Fibroblast of skin of abdomen (primary cell): ENCODE results near the gene MYH9.
A peak's percentile ranks its signal among the peaks of the same experiment; 100 is the strongest.

ENCODE experiments used
- DNase-seq: peaks from one replicate; pipeline ENCODE4 v3.0.0-alpha.2; 2013

Gene MYH9

GRCh38 chr22:36344106-36344827, 43.5 kb downstream of the MYH9 start:
- DNase-seq: no peak

DNA sequence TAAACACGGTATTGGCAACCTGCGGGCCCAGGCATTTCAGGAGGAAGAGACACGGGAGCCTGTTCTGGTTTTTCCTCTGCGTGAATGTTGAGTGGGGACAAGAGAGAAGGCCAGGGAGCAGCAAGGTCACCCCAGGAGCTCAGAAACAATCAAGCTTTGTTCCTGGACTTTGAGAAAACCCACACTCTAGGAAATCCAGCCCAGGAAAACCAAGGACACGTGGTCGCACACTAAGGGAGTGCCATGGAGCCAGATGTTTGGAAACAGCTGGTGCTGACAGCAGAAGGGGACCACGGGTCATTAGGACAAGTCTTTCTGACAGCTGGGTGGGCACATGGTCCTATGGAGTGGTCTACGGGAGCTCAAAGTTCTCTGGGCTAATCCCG, 44.1 kb downstream of the MYH9 start:
- DNase-seq: no peak

- no peak for DNase-seq
These were observed 44.6 kb downstream of the MYH9 start for GRCh38 chr22:36343070-36343719.

GRCh38 chr22:36341640-36342041, 46.1 kb downstream of the MYH9 start:
- no peak for DNase-seq

GRCh38 chr22:36340621-36341020, 47.1 kb downstream of the MYH9 start:
- no peak for DNase-seq

GRCh38 chr22:36339171-36340065, 48.3 kb downstream of the MYH9 start:
- peak; percentile 84 for DNase-seq

DNA sequence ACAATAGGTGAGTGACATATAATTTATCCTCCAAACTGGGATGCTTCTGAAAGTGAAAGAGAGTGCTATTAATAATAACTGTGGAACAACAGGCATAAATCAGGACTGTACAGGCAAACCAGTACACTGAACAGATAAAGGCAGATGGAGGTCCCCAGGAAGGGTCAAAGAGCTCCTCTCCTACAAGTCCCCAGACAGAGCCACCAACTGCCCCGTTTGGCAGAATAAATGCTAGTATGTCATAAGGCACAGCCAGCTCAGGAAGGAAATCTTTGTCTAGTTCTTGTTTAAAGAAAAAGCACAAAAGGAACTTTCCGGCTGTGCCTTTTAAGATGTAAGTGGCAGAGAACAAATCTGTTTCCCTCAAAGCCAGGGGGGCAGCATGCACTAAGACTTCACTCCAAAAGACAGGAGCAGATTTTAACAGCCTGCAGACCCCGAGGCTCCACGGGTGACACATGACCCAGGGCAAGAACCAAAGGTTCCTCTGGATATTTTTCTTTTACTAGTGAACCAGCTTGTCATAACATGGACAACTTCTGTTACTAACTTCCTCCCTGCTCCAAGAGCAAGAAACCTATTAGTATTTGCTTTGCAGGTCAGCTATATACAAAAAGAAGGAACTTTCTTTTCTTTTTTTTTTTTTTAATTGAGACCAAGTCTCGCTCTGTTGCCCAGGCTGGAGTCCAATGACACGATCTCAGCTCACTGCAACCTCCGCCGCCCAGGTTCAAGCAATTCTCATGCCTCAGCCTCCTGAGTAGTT, 50.2 kb downstream of the MYH9 start:
- no peak for DNase-seq

DNA sequence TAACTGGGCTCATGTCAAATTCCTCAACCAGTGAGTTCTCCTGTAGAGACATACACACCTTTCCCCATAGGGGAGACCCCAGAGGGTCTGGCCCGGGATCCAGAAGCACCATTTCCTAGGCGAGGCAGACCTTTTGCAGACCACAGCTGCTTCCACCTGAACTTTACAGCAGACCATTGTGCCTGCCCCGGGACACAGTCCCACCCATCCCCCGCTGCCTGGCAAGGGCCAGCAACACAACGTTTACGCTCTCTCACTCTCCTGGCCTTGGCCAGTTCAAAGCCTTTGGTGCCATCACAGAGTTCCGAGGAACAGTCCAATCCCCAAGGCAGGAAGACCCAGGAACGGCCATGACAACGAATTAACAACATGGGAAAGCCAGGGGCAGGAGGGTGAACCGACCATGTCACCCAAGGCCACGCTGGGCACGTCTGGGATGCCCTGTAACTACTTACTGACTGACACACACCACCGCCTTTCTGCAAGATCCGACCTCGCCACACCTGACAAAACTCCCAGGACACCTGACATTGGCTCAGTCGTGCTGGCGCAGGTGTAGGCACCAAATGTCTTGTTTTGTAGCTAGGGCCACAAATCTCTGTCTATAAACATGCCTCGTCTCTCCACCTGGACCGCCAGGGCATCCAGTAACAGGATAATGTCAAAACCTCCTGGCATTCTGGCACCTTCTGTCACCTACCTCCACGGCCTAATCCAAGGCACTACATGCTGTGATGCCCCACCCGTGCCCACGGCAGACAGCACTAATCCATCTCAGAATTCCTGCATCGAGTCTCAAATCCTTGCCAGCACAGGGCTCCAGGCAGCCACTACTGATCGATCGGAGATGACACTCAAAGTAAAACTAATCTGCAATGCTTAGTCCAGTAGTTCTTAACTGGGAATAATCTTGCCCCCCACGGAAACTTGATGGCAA, 51.3 kb downstream of the MYH9 start:
- no peak for DNase-seq

DNA sequence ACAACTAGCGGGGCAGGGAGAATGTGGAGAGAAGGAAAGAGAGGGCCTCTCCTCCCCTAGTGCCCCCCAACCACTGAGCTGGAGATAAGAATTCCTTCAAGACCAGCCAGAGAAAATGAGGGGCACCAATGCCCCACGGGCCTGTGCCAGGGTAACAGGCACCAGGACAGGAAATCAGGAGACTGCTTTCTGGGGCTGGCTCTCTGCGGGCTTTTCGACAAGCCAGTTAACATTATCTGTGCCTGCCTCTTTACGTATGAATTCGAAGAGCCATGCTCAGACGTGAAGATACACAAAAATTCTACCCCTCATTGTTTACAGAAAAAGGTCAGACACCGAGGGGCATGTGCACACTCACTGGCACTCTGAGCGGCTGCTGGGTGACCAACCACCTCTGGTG, 52.1 kb downstream of the MYH9 start:
- DNase-seq: no peak

GRCh38 chr22:36334821-36335603, 52.8 kb downstream of the MYH9 start:
- peak; percentile 84 for DNase-seq

DNA sequence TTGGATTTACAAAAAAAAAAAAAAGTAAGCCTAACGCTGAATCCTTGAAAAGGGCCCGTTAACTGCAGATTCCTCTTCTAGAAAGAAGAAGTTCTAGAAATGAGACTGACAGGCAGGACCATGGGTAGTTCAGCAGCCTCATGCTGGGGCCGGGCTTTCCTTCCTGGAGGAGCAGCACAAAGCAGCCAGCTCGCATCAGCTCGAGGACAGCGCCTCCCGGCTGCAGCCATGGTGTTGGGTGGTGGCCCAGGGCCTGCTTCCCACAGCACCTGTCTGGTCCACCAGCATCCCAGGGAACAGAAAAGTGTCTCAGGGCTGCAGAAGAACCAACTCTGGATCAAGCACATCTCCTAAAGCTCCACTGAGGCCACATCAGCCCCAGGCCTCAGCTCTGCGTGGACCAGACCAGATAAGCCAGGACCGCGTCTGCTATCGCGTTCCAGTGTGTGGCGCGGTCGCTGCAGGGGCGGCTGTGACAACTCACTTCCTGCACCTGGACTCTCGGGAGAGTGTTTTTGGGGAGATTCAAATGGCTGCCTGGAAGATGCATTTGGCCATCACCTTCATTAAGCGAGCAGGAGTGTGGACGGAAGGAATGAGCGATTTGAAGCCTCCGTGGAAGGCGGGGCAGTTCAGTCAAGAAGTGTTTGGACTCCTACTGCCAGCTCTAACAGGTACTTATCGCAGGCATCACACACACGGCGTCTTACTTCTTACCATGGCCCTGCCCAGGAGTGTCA, 53.5 kb downstream of the MYH9 start:
- DNase-seq: no peak

- DNase-seq: no peak
These were observed 54.1 kb downstream of the MYH9 start for GRCh38 chr22:36333644-36334043.

GRCh38 chr22:36332623-36333332, 55.0 kb downstream of the MYH9 start:
- DNase-seq: peak; percentile 71

GRCh38 chr22:36331912-36332622, 55.7 kb downstream of the MYH9 start:
- peak; percentile 61 for DNase-seq

GRCh38 chr22:36331306-36331911, 56.4 kb downstream of the MYH9 start:
- peak; percentile 97 for DNase-seq

- DNase-seq: peak; percentile 76
These were observed 57.0 kb downstream of the MYH9 start for GRCh38 chr22:36330655-36331305.

DNA sequence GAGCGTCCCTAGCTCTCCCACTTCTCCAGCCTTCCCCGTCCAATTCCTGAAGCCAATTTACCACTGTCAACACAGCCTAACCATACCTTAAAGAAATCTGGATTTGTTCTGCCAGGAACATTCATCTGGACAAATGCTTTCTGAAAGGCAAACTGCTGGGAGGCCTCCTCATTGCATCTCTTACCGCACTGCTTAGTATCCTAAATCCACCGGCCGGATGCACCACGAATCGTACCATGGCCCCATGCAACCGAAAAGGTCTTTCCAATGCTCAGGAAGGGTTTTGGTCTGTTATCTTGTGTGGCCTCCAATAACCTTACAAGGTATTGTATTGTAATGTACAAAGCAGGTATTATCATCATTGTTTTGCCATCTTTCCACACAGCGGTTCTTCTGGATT, 57.6 kb downstream of the MYH9 start:
- DNase-seq: no peak
